Measurements from ENCODE around the gene APLP2.

GRCh38 chr11:130050257-130050656 lies 19.4 kb upstream of the APLP2 start:
- TF ChIP-seq CTCF (conservative IDR thresholded peaks at IDR 0.05 in 1 of 2, IDR thresholded peaks at IDR 0.05 in 1 of 2; ENCODE audit: extremely low read depth in 1 of 2, insufficient read depth in 1 of 2, low read depth in 1 of 2, low read length in 2 of 2) (no peak), EZH2 (IDR thresholded peaks at IDR 0.05; ENCODE audit: borderline replicate concordance, low read length) (no peak)

All from mammary epithelial cell (primary cell).